Fibroblast of lung (primary cell): ENCODE data around the gene NRCAM. TPM values are rescaled to one million over a fixed set of nuclear protein-coding genes. Genes with fewer than 3 reads are reported as not detected.

Source experiments
- DNase-seq, 2 donors: peaks; one replicate each; pipeline versions ENCODE4 v3.0.0 to v3.0.0-alpha.2; 2010; ENCODE audit warnings: low read depth in 2 of 2
- H2AFZ ChIP-seq: 2 replicates; pipeline ENCODE4 v1.5.1; 2012; ENCODE audit warnings: low read length, control low read depth, inconsistent platforms
- H3K27ac ChIP-seq: 2 replicates; pipeline ENCODE4 v1.5.1; 2011; ENCODE audit warnings: low read length, control low read depth; ENCODE audit not compliant: insufficient read depth
- H3K27me3 ChIP-seq: 2 replicates; pipeline ENCODE4 v1.5.1; 2011; ENCODE audit warnings: mild to moderate bottlenecking, low read length; ENCODE audit not compliant: control insufficient read depth, insufficient read depth
- H3K36me3 ChIP-seq: 2 replicates; pipeline ENCODE4 v1.5.1; 2011; ENCODE audit warnings: low read length; ENCODE audit not compliant: control insufficient read depth, insufficient read depth
- H3K4me1 ChIP-seq: 2 replicates; pipeline ENCODE4 v1.5.1; 2011; ENCODE audit warnings: low read length; ENCODE audit not compliant: control insufficient read depth, insufficient read depth; ENCODE audit errors: extremely low read depth
- H3K4me2 ChIP-seq: 2 replicates; pipeline ENCODE4 v1.5.1; 2011; ENCODE audit warnings: low read length, control low read depth; ENCODE audit not compliant: insufficient read depth; ENCODE audit errors: extremely low read depth
- H3K4me3 ChIP-seq, 4 experiments: fragments of 200-600 bp in 1 of 4; sonication (generic) in 1 of 4; replicated peaks in 1 of 4; 2 replicates each; pipeline ENCODE4 v1.5.1; 2011 to 2016; ENCODE audit warnings: low read length in 4 of 4, low read depth in 3 of 4, mild to moderate bottlenecking in 3 of 4, control low read depth in 2 of 4, inconsistent platforms in 1 of 4, mixed read lengths in 1 of 4; ENCODE audit not compliant: insufficient read depth in 1 of 4; ENCODE audit errors: control extremely low read depth in 1 of 4
- H3K79me2 ChIP-seq: 2 replicates; pipeline ENCODE4 v1.5.1; 2012; ENCODE audit warnings: mild to moderate bottlenecking, low read length, inconsistent platforms; ENCODE audit not compliant: control insufficient read depth, insufficient read depth
- H3K9ac ChIP-seq: 2 replicates; pipeline ENCODE4 v1.5.1; 2011; ENCODE audit warnings: mild to moderate bottlenecking, low read length, control low read depth; ENCODE audit not compliant: insufficient read depth
- H3K9me3 ChIP-seq: 2 replicates; pipeline ENCODE4 v1.5.1; 2012; ENCODE audit warnings: low read depth, low read length; ENCODE audit not compliant: control insufficient read depth, insufficient read depth
- H4K20me1 ChIP-seq: 2 replicates; pipeline ENCODE4 v1.5.1; 2011; ENCODE audit warnings: low read length; ENCODE audit not compliant: control insufficient read depth, insufficient read depth; ENCODE audit errors: extremely low read depth
- EZH2 ChIP-seq: IDR thresholded peaks from 2 replicates; pipeline ENCODE4 v1.5.1; 2012; ENCODE audit warnings: low read length, control low read depth, mild to moderate bottlenecking; ENCODE audit errors: missing control alignments
- polyA plus RNA-seq, 2 donors: library from polyadenylated mRNA; depleted of rRNA in 1 of 2; stranded (reverse) in 1 of 2; unstranded in 1 of 2; fragments of >200 nt; gene quantifications; 2 replicates each; pipeline ENCODE4 v1.2.1, GENCODE V29; 2011 to 2012; ENCODE audit warnings: missing spikeins in 1 of 2
- total RNA-seq: library from RNA; depleted of rRNA; stranded (reverse); fragments of >200 nt; gene quantifications from 2 replicates; pipeline ENCODE4 v1.2.1, GENCODE V29; 2014
- TF ChIP-seq, protein P1 (sequence below), 2 donors: IDR thresholded peaks in 1 of 2; conservative IDR thresholded peaks in 1 of 2; 1 replicate in 1 of 2; 2 replicates in 1 of 2; pipeline ENCODE4 v1.5.1; 2011 to 2012; ENCODE audit warnings: low read length in 2 of 2, control low read depth in 1 of 2, inconsistent platforms in 1 of 2, low read depth in 1 of 2, mild to moderate bottlenecking in 1 of 2

NRCAM gene
- total and polyA plus RNA-seq, 2 donors (not counting 1 experiment from before 2014, with no cell fraction given) = 2.1 to 2.2 TPM

DNA sequence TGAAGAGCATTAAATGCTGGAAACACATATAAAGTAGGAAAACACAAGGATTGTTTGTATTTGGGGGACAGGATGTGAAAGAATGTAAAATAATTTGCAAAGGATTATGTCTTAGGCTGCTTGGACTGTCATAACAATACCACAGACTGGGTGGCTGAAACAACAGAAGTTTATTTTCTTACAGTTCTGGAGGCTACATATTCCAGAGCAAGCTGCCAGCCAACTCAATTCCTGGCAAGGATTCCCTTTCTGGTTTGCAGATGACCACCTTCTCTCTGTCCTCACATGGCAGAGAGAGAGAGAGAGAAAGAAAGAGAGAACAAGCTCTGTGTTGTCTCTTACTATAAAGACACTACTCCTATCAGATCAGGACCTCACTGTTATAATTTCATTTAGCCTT, 317.3 kb downstream of the NRCAM start:
- Histone ChIP-seq H3K4me1 (no peaks in the 10 kb centered on the region), H3K9ac (no peak overlapping the region), H3K79me2 (no peaks in the 10 kb centered on the region), H3K36me3 (no peaks in the 10 kb centered on the region), H3K27me3 (no peaks in the 10 kb centered on the region), H4K20me1 (no peaks in the 10 kb centered on the region), H2AFZ (no peak overlapping the region), H3K4me2 (no peak overlapping the region), H3K4me3 (no peak overlapping the region), H3K27ac (no peak overlapping the region), H3K9me3 (no peaks in the 10 kb centered on the region)
- TF ChIP-seq, protein P1, sequence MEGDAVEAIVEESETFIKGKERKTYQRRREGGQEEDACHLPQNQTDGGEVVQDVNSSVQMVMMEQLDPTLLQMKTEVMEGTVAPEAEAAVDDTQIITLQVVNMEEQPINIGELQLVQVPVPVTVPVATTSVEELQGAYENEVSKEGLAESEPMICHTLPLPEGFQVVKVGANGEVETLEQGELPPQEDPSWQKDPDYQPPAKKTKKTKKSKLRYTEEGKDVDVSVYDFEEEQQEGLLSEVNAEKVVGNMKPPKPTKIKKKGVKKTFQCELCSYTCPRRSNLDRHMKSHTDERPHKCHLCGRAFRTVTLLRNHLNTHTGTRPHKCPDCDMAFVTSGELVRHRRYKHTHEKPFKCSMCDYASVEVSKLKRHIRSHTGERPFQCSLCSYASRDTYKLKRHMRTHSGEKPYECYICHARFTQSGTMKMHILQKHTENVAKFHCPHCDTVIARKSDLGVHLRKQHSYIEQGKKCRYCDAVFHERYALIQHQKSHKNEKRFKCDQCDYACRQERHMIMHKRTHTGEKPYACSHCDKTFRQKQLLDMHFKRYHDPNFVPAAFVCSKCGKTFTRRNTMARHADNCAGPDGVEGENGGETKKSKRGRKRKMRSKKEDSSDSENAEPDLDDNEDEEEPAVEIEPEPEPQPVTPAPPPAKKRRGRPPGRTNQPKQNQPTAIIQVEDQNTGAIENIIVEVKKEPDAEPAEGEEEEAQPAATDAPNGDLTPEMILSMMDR (conservative IDR thresholded peaks at IDR 0.05 in 1 of 2, IDR thresholded peaks at IDR 0.05 in 1 of 2; ENCODE audit: low read depth in 1 of 2, low read length in 2 of 2) = no peak
- TF ChIP-seq EZH2 = no peak
- peak in 1 of 2 donors; percentile 37 for DNase-seq

DNA sequence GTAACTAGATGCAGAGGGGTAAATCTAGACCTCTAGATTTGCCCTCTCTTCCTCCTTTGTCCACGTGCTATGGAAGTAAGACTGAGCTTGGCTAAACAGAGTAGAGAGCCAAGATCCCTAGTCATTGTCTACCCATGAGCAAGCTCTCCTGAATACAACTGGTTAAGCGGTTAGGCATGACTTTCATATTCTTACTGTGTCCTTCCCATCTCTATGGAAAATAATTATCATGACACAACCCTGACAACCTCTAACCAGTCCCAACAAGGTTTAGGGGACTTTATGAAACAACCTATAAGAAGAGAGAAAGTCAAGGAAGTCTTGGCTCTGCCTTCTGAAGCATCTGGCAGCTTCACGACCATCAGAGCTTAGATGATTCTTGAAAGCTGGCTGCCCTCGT, 318.2 kb downstream of the NRCAM start:
- H3K4me2 ChIP-seq = no peak overlapping the region
- no peak overlapping the region for H3K27ac ChIP-seq

DNA sequence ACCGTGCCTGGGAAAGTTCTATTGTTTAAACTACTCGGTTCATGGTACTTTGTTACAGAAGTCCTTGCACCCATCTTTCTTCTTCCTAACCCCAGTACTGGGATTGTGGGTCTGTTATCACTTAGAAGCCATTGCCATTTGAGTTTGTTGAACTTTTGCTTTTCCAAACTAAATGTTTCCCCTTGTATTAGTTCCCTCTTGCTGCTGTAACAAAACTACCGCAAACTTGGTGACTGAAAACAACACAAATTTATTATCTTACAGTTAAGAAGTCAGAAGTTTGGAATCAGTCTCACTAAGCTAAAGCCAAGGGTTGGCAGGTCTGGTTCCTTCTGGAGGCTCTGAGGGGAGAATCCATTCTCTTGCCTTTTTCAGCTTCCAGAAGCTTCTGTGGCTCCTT, 319.2 kb downstream of the NRCAM start:
- TF ChIP-seq, protein P1 (conservative IDR thresholded peaks at IDR 0.05 in 1 of 2, IDR thresholded peaks at IDR 0.05 in 1 of 2; ENCODE audit: low read depth in 1 of 2, low read length in 2 of 2) = no peak
- no peak for TF ChIP-seq EZH2
- Histone ChIP-seq H3K27me3 (no peaks in the 10 kb centered on the region), H3K79me2 (no peaks in the 10 kb centered on the region), H3K4me2 (no peak overlapping the region), H2AFZ (no peak overlapping the region), H3K9ac (no peak overlapping the region), H3K4me3 (no peak overlapping the region), H3K9me3 (no peaks in the 10 kb centered on the region), H3K4me1 (no peaks in the 10 kb centered on the region), H4K20me1 (no peaks in the 10 kb centered on the region), H3K36me3 (no peaks in the 10 kb centered on the region), H3K27ac (no peak overlapping the region)
- no peak for DNase-seq

More for the DNA sequence above, 318.2 kb downstream of the NRCAM start:
- no peak overlapping the region for H2AFZ ChIP-seq
- H3K79me2 ChIP-seq = no peaks in the 10 kb centered on the region
- H3K4me3 ChIP-seq = no peak overlapping the region
- no peak overlapping the region for H3K9ac ChIP-seq
- no peaks in the 10 kb centered on the region for H3K36me3 ChIP-seq
- TF ChIP-seq, protein P1 (conservative IDR thresholded peaks at IDR 0.05 in 1 of 2, IDR thresholded peaks at IDR 0.05 in 1 of 2; ENCODE audit: low read depth in 1 of 2, low read length in 2 of 2) = no peak
- DNase-seq = no peak
- no peaks in the 10 kb centered on the region for H3K9me3 ChIP-seq
- no peaks in the 10 kb centered on the region for H4K20me1 ChIP-seq
- H3K27me3 ChIP-seq = no peaks in the 10 kb centered on the region
- no peaks in the 10 kb centered on the region for H3K4me1 ChIP-seq
